SK-N-SH treated with all-trans-retinoic acid at 6 μM for 48 hours (cell line): ENCODE results near the gene CLDN24.

Experiments
- ATAC-seq: fragments of 200-7000 bp; cut with Tn5 transposase; 3 replicates; pipeline ENCODE4 v1.9.1; 2020; ENCODE audit warnings: mild to moderate bottlenecking, moderate library complexity
- CSDC2 ChIP-seq: fragments of 250-450 bp; sonication (Bioruptor Pico); IDR thresholded peaks from 2 replicates; pipeline ENCODE4 v1.5.0; 2020; ENCODE audit warnings: mild to moderate bottlenecking, moderate library complexity
- ESRRG ChIP-seq: fragments of 250-450 bp; sonication (Bioruptor Pico); IDR thresholded peaks from 2 replicates; pipeline ENCODE4 v1.6.1; 2021; ENCODE audit warnings: mild to moderate bottlenecking
- GLIS3 ChIP-seq: fragments of 250-450 bp; sonication (Bioruptor Pico); IDR thresholded peaks from 2 replicates; pipeline ENCODE4 v1.5.0; 2020; ENCODE audit warnings: mild to moderate bottlenecking, moderate library complexity
- ISL1 ChIP-seq: fragments of 250-450 bp; sonication (Bioruptor Pico); IDR thresholded peaks from 2 replicates; pipeline ENCODE4 v2.1.2; 2022; ENCODE audit warnings: mild to moderate bottlenecking, moderate library complexity
- POU6F1 ChIP-seq: fragments of 250-450 bp; sonication (Bioruptor Pico); IDR thresholded peaks from 2 replicates; pipeline ENCODE4 v1.8.0; 2021; ENCODE audit warnings: low read depth, mild to moderate bottlenecking, moderate library complexity, borderline replicate concordance
- PPARA ChIP-seq: fragments of 250-450 bp; sonication (Bioruptor Pico); IDR thresholded peaks from 2 replicates; pipeline ENCODE4 v1.5.0; 2020; ENCODE audit warnings: mild to moderate bottlenecking, borderline replicate concordance
- RARB ChIP-seq: fragments of 250-450 bp; sonication (Bioruptor Pico); IDR thresholded peaks from 2 replicates; pipeline ENCODE4 v1.8.0; 2021; ENCODE audit warnings: mild to moderate bottlenecking, moderate library complexity
- SNAI2 ChIP-seq: fragments of 250-450 bp; sonication (Bioruptor Pico); IDR thresholded peaks from 2 replicates; pipeline ENCODE4 v1.5.0; 2020; ENCODE audit warnings: mild to moderate bottlenecking, moderate library complexity
- TCF4 ChIP-seq: fragments of 250-450 bp; sonication (Bioruptor Pico); IDR thresholded peaks from 2 replicates; pipeline ENCODE4 v1.8.0; 2021; ENCODE audit warnings: mild to moderate bottlenecking, moderate library complexity, borderline replicate concordance
- TOX ChIP-seq: fragments of 250-450 bp; sonication (Bioruptor Pico); IDR thresholded peaks from 2 replicates; pipeline ENCODE4 v1.8.0; 2021; ENCODE audit warnings: mild to moderate bottlenecking, moderate library complexity, borderline replicate concordance
- TSHZ2 ChIP-seq: fragments of 250-450 bp; sonication (Bioruptor Pico); IDR thresholded peaks from 2 replicates; pipeline ENCODE4 v1.5.0; 2020; ENCODE audit warnings: mild to moderate bottlenecking, moderate library complexity
- ZFP3 ChIP-seq: fragments of 250-450 bp; sonication (Bioruptor Pico); IDR thresholded peaks from 2 replicates; pipeline ENCODE4 v1.5.0; 2020; ENCODE audit warnings: mild to moderate bottlenecking, moderate library complexity
- ZFP30 ChIP-seq: fragments of 450-650 bp; formaldehyde crosslinking; IDR thresholded peaks from 2 replicates; pipeline ENCODE4 v1.5.0; 2022; ENCODE audit warnings: mild to moderate bottlenecking, moderate library complexity
- ZNF565 ChIP-seq: fragments of 450-650 bp; formaldehyde crosslinking; conservative IDR thresholded peaks from 2 replicates; pipeline ENCODE4 v1.5.0; 2020; ENCODE audit warnings: low read depth, mild to moderate bottlenecking, moderate library complexity
- ZNF70 ChIP-seq: fragments of 450-650 bp; formaldehyde crosslinking; IDR thresholded peaks from 2 replicates; pipeline ENCODE4 v1.5.0; 2020; ENCODE audit warnings: mild to moderate bottlenecking, moderate library complexity
- ZNF8 ChIP-seq: fragments of 450-650 bp; formaldehyde crosslinking; IDR thresholded peaks from 2 replicates; pipeline ENCODE4 v1.5.0; 2020; ENCODE audit warnings: mild to moderate bottlenecking, moderate library complexity
- TF ChIP-seq, protein P1 (sequence below): fragments of 250-450 bp; sonication (Bioruptor Pico); IDR thresholded peaks from 2 replicates; pipeline ENCODE4 v1.5.1; 2020; ENCODE audit warnings: low read depth, mild to moderate bottlenecking, moderate library complexity
- TF ChIP-seq, protein P2 (sequence below): fragments of 250-450 bp; sonication (Bioruptor Pico); IDR thresholded peaks from 2 replicates; pipeline ENCODE4 v1.8.0; 2020; ENCODE audit warnings: mild to moderate bottlenecking, moderate library complexity, borderline replicate concordance
- TF ChIP-seq, protein P3 (sequence below): fragments of 250-450 bp; sonication (Bioruptor Pico); IDR thresholded peaks from 2 replicates; pipeline ENCODE4 v1.5.1; 2021; ENCODE audit warnings: mild to moderate bottlenecking, moderate library complexity

CLDN24 gene

DNA sequence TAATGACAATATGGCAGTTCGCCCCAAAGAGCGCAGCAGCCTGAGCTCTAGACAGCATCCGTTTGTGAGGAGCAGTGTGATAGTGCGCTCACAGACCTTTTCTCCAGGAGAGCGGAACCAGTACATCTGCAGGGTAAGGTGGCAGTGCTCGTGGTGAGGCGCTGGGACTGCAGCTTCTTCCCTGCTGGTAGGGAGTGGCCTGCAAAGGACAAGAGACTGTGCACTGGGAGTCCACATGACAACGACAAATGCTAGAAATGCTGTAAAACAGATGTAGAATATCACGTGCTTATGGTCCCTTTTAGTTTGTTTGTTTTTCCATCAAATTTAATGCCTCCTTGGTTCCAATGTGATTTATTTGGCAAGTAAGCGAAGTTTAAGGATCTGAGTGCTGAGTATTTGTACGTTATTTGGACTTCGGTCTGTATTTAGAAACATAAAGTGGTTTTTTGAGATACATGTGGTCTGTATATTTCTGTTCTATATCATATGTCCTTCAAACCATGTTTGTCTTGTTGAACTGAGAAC lies 37.9 kb downstream of the CLDN24 start:
- ATAC-seq: no peak
- no peak for TF ChIP-seq ESRRG
- TF ChIP-seq ZNF8 (CRISPR knock-in tag): no peak
- TF ChIP-seq TSHZ2: no peak
- TF ChIP-seq ZNF70 (CRISPR knock-in tag): no peak
- TF ChIP-seq TCF4 (CRISPR knock-in tag): no peak
- TF ChIP-seq ISL1 (CRISPR knock-in tag): no peak
- TF ChIP-seq, protein P1, sequence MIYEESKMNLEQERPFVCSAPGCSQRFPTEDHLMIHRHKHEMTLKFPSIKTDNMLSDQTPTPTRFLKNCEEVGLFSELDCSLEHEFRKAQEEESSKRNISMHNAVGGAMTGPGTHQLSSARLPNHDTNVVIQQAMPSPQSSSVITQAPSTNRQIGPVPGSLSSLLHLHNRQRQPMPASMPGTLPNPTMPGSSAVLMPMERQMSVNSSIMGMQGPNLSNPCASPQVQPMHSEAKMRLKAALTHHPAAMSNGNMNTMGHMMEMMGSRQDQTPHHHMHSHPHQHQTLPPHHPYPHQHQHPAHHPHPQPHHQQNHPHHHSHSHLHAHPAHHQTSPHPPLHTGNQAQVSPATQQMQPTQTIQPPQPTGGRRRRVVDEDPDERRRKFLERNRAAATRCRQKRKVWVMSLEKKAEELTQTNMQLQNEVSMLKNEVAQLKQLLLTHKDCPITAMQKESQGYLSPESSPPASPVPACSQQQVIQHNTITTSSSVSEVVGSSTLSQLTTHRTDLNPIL (CRISPR knock-in tag): no peak
- no peak for TF ChIP-seq ZFP3 (CRISPR knock-in tag)
- no peak for TF ChIP-seq RARB (CRISPR knock-in tag)
- TF ChIP-seq CSDC2 (CRISPR knock-in tag): no peak
- TF ChIP-seq SNAI2: no peak
- no peak for TF ChIP-seq GLIS3 (CRISPR knock-in tag)
- no peak for TF ChIP-seq ZFP30 (CRISPR knock-in tag)
- TF ChIP-seq POU6F1 (CRISPR knock-in tag): no peak
- no peak for TF ChIP-seq PPARA (CRISPR knock-in tag)

DNA sequence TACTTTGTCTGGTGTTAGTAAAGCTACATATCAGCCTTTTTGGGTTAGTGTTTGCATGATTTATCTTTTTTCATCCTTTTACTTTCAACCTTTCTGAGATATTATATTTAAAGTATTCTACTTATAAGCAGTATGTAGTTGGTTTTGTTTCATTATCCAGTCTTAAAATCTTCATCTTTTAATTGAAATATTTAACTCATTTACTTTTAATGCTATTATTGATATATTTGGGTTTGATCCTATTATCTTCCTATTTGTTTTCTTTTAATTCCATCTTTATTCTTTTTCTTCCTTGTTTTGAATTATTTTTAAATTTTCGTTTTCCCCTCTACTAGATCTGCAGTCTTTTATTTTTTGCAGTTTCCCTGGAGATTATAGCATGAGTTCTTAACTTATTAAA lies 46.1 kb downstream of the CLDN24 start:
- no peak for TF ChIP-seq TSHZ2
- TF ChIP-seq PPARA (CRISPR knock-in tag): no peak
- TF ChIP-seq, protein P2, sequence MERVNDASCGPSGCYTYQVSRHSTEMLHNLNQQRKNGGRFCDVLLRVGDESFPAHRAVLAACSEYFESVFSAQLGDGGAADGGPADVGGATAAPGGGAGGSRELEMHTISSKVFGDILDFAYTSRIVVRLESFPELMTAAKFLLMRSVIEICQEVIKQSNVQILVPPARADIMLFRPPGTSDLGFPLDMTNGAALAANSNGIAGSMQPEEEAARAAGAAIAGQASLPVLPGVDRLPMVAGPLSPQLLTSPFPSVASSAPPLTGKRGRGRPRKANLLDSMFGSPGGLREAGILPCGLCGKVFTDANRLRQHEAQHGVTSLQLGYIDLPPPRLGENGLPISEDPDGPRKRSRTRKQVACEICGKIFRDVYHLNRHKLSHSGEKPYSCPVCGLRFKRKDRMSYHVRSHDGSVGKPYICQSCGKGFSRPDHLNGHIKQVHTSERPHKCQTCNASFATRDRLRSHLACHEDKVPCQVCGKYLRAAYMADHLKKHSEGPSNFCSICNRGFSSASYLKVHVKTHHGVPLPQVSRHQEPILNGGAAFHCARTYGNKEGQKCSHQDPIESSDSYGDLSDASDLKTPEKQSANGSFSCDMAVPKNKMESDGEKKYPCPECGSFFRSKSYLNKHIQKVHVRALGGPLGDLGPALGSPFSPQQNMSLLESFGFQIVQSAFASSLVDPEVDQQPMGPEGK (CRISPR knock-in tag): no peak
- TF ChIP-seq ZNF565 (CRISPR knock-in tag): no peak
- TF ChIP-seq TCF4 (CRISPR knock-in tag): no peak
- TF ChIP-seq SNAI2: no peak
- no peak for TF ChIP-seq ZFP30 (CRISPR knock-in tag)
- TF ChIP-seq ZNF70 (CRISPR knock-in tag): no peak
- TF ChIP-seq TOX (CRISPR knock-in tag): no peak
- no peak for TF ChIP-seq ESRRG
- TF ChIP-seq, protein P1 (CRISPR knock-in tag): no peak
- TF ChIP-seq RARB (CRISPR knock-in tag): no peak
- TF ChIP-seq ZFP3 (CRISPR knock-in tag): no peak
- TF ChIP-seq, protein P3, sequence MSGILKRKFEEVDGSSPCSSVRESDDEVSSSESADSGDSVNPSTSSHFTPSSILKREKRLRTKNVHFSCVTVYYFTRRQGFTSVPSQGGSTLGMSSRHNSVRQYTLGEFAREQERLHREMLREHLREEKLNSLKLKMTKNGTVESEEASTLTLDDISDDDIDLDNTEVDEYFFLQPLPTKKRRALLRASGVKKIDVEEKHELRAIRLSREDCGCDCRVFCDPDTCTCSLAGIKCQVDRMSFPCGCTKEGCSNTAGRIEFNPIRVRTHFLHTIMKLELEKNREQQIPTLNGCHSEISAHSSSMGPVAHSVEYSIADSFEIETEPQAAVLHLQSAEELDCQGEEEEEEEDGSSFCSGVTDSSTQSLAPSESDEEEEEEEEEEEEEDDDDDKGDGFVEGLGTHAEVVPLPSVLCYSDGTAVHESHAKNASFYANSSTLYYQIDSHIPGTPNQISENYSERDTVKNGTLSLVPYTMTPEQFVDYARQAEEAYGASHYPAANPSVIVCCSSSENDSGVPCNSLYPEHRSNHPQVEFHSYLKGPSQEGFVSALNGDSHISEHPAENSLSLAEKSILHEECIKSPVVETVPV (CRISPR knock-in tag): no peak
- ATAC-seq: no peak
